HepG2 (cell line): ENCODE data around the gene MRPL43. TPM values are rescaled to one million over a fixed set of nuclear protein-coding genes. Genes with fewer than 3 reads are reported as not detected.

Source experiments
- ATF6 ChIP-seq: sonication (generic); formaldehyde crosslinking; conservative IDR thresholded peaks from 2 replicates; pipeline ENCODE4 v1.4.0; 2020; ENCODE audit warnings: missing genetic modification reagents
- MIER2 ChIP-seq: IDR thresholded peaks from 2 replicates; pipeline ENCODE4 v1.6.1; 2016; ENCODE audit warnings: missing biosample characterization, missing genetic modification reagents
- SIN3A ChIP-seq: IDR thresholded peaks from 2 replicates; pipeline ENCODE4 v1.6.1; 2011; ENCODE audit warnings: low read depth, mild to moderate bottlenecking, control low read depth, low read length, borderline replicate concordance
- TSC22D2 ChIP-seq: sonication (generic); formaldehyde crosslinking; IDR thresholded peaks from 2 replicates; pipeline ENCODE4 v1.5.1; 2020; ENCODE audit warnings: missing genetic modification reagents, mild to moderate bottlenecking, borderline replicate concordance
- ZNF232 ChIP-seq: sonication (generic); formaldehyde crosslinking; IDR thresholded peaks from 2 replicates; pipeline ENCODE4 v1.4.0; 2020; ENCODE audit warnings: missing genetic modification reagents, borderline replicate concordance
- ZNF362 ChIP-seq: sonication (generic); formaldehyde crosslinking; IDR thresholded peaks from 2 replicates; pipeline ENCODE4 v1.4.0; 2020; ENCODE audit warnings: missing genetic modification reagents, mild to moderate bottlenecking, borderline replicate concordance
- ZNF672 ChIP-seq: sonication (generic); formaldehyde crosslinking; IDR thresholded peaks from 2 replicates; pipeline ENCODE4 v1.8.1; 2022; ENCODE audit warnings: missing genetic modification reagents
- polyA plus RNA-seq, 8 experiments: library from polyadenylated mRNA; depleted of rRNA in 3 of 8; stranded (reverse) in 7 of 8; unstranded in 1 of 8; fragments of >200 nt; fragmentation: Illumina TruSeq in 4 of 8; extraction: Trizol in 4 of 8; gene quantifications; 2 replicates each; pipeline versions ENCODE4 v1.2.1 to v1.2.3, GENCODE V29; 2011 to 2016; ENCODE audit warnings: low read depth in 4 of 8, missing spikeins in 1 of 8, mixed read lengths in 1 of 8; ENCODE audit not compliant: insufficient read depth in 1 of 8
- total RNA-seq, 5 experiments: library from RNA; depleted of rRNA; stranded (reverse); fragments of >200 nt; fragmentation: Illumina TruSeq; extraction: Trizol; gene quantifications; 2 replicates each; pipeline ENCODE4 v1.2.3, GENCODE V29; 2016; ENCODE audit warnings: low read depth in 1 of 5

MRPL43 gene
- total and polyA plus RNA-seq, 2 of the 13 experiments (the other 11 are each of a cell fraction or from before 2014, with no cell fraction given) = 71.0 to 73.7 TPM

GRCh38 chr10:100997360-100998182 is 10.3 kb upstream of the MRPL43 start (continued):
- TF ChIP-seq ATF6 (CRISPR knock-in tag) (no peak; the same call in 1 of the 2 replicates), ZNF672 (CRISPR knock-in tag) (no peak), ZNF232 (CRISPR knock-in tag) (peak; percentile 77; the same call in 1 of the 2 replicates), SIN3A (0 out of 2 replicates have a peak, but pooled peaks have one; percentile 40), ZNF362 (no peak), TSC22D2 (CRISPR knock-in tag) (peak; percentile 60; the same call in 1 of the 2 replicates), MIER2 (no peak)
- TF ChIP-seq, all 625 proteins: peak for 179
